Thyroid gland (tissue), 4 donors: Measurements from ENCODE around the gene USP36.

ENCODE experiments used
- POLR2A ChIP-seq, 2 donors: fragments of 450-650 bp; IDR thresholded peaks; one replicate each; pipeline ENCODE4 v1.6.1; 2017; ENCODE audit warnings: antibody characterized with exemption in 2 of 2, mild to moderate bottlenecking in 2 of 2, moderate library complexity in 1 of 2
- TF ChIP-seq, protein P1 (sequence below), 6 experiments: fragments of 200-600 bp in 3 of 6; fragments of 450-650 bp in 3 of 6; sonication (generic) in 3 of 6; IDR thresholded peaks; one replicate each; pipeline ENCODE4 v1.5.1; 2016 to 2019; ENCODE audit warnings: antibody characterized with exemption in 6 of 6, mild to moderate bottlenecking in 2 of 6, inconsistent platforms in 1 of 6, moderate library complexity in 1 of 6

DNA sequence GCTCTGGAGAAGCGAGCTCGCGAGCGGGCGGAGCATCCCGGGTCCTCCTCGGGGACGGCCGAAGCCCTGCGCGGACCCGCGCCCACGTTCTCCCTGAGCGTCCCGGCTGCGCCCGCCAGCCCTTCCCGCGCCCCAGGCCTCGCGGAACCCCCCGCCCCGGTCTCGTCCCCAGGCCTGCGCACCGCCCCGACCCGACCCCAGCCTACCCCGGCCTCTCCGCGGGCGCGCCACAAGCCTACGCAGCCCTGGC is 159 bp downstream of the USP36 start:
- TF ChIP-seq, protein P1, sequence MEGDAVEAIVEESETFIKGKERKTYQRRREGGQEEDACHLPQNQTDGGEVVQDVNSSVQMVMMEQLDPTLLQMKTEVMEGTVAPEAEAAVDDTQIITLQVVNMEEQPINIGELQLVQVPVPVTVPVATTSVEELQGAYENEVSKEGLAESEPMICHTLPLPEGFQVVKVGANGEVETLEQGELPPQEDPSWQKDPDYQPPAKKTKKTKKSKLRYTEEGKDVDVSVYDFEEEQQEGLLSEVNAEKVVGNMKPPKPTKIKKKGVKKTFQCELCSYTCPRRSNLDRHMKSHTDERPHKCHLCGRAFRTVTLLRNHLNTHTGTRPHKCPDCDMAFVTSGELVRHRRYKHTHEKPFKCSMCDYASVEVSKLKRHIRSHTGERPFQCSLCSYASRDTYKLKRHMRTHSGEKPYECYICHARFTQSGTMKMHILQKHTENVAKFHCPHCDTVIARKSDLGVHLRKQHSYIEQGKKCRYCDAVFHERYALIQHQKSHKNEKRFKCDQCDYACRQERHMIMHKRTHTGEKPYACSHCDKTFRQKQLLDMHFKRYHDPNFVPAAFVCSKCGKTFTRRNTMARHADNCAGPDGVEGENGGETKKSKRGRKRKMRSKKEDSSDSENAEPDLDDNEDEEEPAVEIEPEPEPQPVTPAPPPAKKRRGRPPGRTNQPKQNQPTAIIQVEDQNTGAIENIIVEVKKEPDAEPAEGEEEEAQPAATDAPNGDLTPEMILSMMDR (IDR thresholded peaks at IDR 0.05): no peak
- TF ChIP-seq POLR2A (IDR thresholded peaks at IDR 0.05): no peak
